ENCODE measurements around the gene RNF111. TPM values are rescaled to one million over a fixed set of nuclear protein-coding genes. Genes with fewer than 3 reads are reported as not detected.

RNF111 gene
- 49.1 TPM for total RNA-seq

GRCh38 chr15:58987491-58988005, at the start of gene RNF111:
Gene RNF111 (plus strand): TSS chr15:58987663. CDS start chr15:59030823, 43,160 bp downstream.

GRCh38 chr15:59104912-59105732, 117.7 kb downstream of the RNF111 start, which contains the start of gene CCNB2:
Gene CCNB2 (plus strand): TSS chr15:59105146. CDS start chr15:59105269, 123 bp downstream.

Other genes with a start within 250 kb of the RNF111 start
- 123 TPM for gene ADAM10, start 238.0 kb upstream of the RNF111 start, total RNA-seq
- gene MINDY2, start 216.4 kb upstream of the RNF111 start, total RNA-seq: 35.4 TPM
- gene SLTM, start 54.0 kb upstream of the RNF111 start, total RNA-seq: 167 TPM
- gene CCNB2, start 117.5 kb downstream of the RNF111 start, total RNA-seq: 9.7 TPM
- gene LDHAL6B, start 219.2 kb downstream of the RNF111 start, total RNA-seq: not detected

Measured in parietal lobe (tissue), 1 donor.